ENCODE data around the gene CCNL2. TPM values are rescaled to one million over a fixed set of nuclear protein-coding genes. Genes with fewer than 3 reads are reported as not detected.
A peak's percentile ranks its signal among the peaks of the same experiment; 100 is the strongest.

The CCNL2 gene
- total and polyA plus RNA-seq, 2 of the 13 experiments (the other 11 are each of a cell fraction or from before 2014, with no cell fraction given): 105 to 340 TPM

GRCh38 chr1:1400576-1401456, 1.7 kb upstream of the CCNL2 start (continued):
- TF ChIP-seq ZNF280D (CRISPR knock-in tag; IDR thresholded peaks at IDR 0.05) (peak; percentile 89), ZNF263 (CRISPR knock-in tag; IDR thresholded peaks at IDR 0.05) (peak; percentile 70), E2F1 (CRISPR knock-in tag; IDR thresholded peaks at IDR 0.05) (no peak), IRF2 (CRISPR knock-in tag; IDR thresholded peaks at IDR 0.05) (peak; percentile 95), PAX8 (CRISPR knock-in tag; IDR thresholded peaks at IDR 0.05; ENCODE audit: borderline replicate concordance) (no peak), AHDC1 (CRISPR knock-in tag; IDR thresholded peaks at IDR 0.05; ENCODE audit: borderline replicate concordance) (peak; percentile 75; the same call in 1 of the 2 replicates), MAFF (IDR thresholded peaks at IDR 0.05; ENCODE audit: low read depth, low read length) (no peak), ZBTB49 (CRISPR knock-in tag; IDR thresholded peaks at IDR 0.05; ENCODE audit: borderline replicate concordance) (no peak), KMT2B (CRISPR knock-in tag; IDR thresholded peaks at IDR 0.05) (peak; percentile 53; the same call in 1 of the 2 replicates), SOX6 (IDR thresholded peaks at IDR 0.05) (no peak), SOX6 (CRISPR knock-in tag; IDR thresholded peaks at IDR 0.05) (peak; percentile 93), KAT7 (CRISPR knock-in tag; IDR thresholded peaks at IDR 0.05; ENCODE audit: borderline replicate concordance) (no peak; the same call in 1 of the 2 replicates), FIP1L1 (IDR thresholded peaks at IDR 0.05; ENCODE audit: borderline replicate concordance, insufficient read depth, low read depth, low read length) (peak; percentile 66; the same call in 1 of the 2 replicates)
